Measurements from ENCODE around the gene GATAD1. TPM values are rescaled to one million over a fixed set of nuclear protein-coding genes. Genes with fewer than 3 reads are reported as not detected.
"Not testable (repeated sequence)": the region's sequence is repeated elsewhere in the genome, so short reads cannot be mapped to it uniquely, and the experiment has no call there.

Gene GATAD1
- total RNA-seq, 1 donor, result 23.3 TPM

DNA sequence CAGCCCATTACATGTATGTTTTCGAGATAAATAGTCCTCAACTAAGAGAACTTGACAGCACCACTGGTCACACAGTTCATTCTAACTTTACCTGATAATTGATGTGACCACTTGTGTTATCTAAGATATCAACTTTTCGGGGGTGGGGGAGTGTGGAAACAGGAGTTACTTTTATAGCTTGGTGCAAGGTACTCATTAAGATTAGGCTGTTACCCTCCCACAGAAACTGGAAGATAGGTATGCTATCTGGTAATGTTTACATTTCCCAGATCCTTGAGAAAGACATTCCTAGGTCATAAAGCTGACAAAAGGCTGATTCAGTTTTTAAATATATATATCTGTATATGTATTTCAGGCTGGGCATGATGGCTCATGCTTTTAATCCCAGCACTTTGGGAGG lies 19.4 kb downstream of the GATAD1 start:
- DNase-seq (ENCODE audit: low read depth), result no peak
- H3K4me3 ChIP-seq (ENCODE audit: low read depth, low read length), result no peak overlapping the region
- TF ChIP-seq, protein P1, sequence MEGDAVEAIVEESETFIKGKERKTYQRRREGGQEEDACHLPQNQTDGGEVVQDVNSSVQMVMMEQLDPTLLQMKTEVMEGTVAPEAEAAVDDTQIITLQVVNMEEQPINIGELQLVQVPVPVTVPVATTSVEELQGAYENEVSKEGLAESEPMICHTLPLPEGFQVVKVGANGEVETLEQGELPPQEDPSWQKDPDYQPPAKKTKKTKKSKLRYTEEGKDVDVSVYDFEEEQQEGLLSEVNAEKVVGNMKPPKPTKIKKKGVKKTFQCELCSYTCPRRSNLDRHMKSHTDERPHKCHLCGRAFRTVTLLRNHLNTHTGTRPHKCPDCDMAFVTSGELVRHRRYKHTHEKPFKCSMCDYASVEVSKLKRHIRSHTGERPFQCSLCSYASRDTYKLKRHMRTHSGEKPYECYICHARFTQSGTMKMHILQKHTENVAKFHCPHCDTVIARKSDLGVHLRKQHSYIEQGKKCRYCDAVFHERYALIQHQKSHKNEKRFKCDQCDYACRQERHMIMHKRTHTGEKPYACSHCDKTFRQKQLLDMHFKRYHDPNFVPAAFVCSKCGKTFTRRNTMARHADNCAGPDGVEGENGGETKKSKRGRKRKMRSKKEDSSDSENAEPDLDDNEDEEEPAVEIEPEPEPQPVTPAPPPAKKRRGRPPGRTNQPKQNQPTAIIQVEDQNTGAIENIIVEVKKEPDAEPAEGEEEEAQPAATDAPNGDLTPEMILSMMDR (IDR thresholded peaks at IDR 0.05; ENCODE audit: insufficient read depth, low read depth, low read length), result no peak

DNA sequence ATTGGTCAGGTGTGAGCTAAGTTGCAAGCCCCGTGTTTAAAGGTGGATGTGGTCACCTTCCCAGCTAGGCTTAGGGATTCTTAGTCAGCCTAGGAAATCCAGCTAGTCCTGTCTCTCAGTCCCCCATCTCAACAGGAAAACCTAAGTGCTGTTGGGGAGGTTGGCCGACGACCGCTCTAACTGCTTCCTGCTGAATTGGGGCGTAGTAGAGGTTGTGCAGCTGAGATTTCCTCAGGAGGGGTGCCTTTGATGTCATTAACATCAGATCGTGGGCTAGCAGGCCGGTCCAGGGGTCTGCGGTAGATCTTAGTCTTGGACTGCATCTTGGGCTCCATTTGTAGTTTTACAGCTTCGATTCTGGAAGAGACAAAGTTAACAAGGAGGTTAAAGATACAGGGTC lies 21.3 kb downstream of the GATAD1 start:
- not testable (repeated sequence) for DNase-seq (ENCODE audit: low read depth); H3K4me3 ChIP-seq (ENCODE audit: low read depth, low read length)

DNA sequence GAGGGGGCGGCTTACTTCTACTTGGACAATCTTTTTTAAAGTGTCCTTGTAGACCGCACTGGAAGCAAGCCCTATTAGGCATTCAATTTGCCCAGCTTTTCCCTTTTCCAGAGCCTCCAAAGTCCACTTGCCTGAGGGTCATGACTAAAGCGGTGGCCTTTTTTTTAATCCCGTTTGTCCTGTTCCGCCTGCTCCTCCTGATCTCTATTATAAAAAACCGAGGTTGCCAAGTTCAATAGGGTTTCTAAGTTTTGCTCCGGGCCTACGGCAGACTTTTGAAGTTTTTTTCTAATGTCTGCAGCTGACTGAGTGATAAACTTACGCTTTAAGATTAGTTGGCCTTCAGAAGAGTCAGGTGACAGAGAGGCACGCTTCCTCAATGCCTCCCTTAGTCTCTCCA lies 26.7 kb downstream of the GATAD1 start:
- not testable (repeated sequence) for H3K4me3 ChIP-seq (ENCODE audit: low read depth, low read length); DNase-seq (ENCODE audit: low read depth)

DNA sequence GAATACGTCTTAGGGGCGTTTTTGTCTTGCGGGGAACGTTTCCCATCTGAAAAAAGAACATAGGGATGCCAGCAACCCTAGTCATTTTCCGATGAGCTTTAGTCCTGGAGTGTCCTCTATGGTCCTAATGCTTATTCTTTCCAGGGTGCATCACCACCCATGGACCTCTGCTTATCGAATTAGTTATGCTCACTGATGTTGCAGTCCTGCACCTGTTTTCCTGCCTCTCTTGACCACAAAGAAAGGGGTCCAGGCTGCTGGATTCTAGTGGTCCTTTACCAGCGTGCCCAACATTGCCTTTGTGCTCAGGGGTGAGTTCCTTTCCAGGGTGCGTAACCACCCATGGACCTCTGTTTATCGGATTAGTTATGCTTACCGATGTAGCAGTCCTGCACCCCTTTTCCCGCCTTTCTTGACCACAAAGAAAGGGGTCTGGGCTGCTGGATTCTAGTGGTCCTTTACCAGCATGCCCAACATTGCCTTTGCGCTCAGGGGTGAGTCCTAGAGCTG lies 28.0 kb downstream of the GATAD1 start:
- not testable (repeated sequence) for DNase-seq (ENCODE audit: low read depth)

DNA sequence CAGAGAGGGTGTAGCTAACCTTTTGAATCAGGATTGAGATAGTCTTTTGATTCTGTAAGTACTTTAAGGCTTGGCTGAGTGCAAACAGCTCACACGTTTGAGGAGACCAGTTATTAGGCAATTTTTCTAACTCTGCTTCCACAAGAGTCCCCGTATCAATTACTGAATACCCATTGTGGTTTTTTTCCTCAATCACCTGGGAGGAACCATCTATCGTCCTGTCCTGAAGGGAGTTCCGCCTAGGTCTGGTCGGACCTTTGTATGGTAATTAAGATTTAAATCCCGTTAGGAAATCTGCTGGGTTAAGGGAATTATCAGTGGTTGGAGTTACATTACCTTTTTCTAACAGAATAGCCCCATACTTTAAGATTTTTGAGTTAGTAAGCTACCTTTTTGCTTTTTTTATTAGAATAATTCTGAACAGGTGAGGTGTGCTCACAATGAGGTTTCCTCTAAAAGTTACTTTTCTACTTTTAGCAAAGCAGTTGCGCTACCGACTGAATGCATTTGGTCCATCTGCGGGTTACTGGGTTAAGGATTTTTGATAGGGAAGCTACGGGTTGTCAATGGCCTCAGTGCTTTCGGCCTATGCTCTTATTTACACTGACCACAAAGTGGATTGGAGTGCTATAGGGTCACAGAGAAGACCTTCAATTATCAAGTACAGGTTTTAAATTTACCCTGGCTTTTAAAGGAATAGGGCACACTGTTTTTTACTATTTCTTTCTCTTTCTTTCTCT lies 28.7 kb downstream of the GATAD1 start:
- not testable (repeated sequence) for DNase-seq (ENCODE audit: low read depth); H3K4me3 ChIP-seq (ENCODE audit: low read depth, low read length)

More for the DNA sequence above, 28.0 kb downstream of the GATAD1 start:
- not testable (repeated sequence) for H3K4me3 ChIP-seq (ENCODE audit: low read depth, low read length)

DNA sequence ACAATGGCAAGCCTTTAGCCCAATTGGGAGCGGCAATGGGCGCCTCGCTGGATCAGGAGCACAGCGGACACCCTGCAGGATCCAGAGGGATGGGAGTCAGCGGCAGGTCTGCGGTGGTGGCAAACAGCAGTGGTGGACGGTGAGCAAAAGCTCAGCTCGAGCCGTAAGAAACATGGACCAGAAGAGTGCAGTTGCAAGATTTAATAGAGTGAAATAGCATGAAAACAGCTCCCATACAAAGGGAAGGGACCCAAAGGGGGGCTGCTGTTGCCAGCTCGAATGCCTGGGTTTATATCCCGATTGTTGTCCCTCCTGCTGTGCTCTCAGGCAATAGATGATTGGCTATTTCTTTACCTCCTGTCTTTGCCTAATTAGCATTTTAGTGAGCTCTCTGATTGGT lies 30.4 kb downstream of the GATAD1 start, which contains the start of gene ERVW-1:
ERVW-1 (minus strand) TSS at position 266 of the 400 bp plus-strand sequence. CDS start 7,565 bp downstream, outside the sequence.
- H3K4me3 ChIP-seq (ENCODE audit: low read depth, low read length); DNase-seq (ENCODE audit: low read depth): not testable (repeated sequence)

DNA sequence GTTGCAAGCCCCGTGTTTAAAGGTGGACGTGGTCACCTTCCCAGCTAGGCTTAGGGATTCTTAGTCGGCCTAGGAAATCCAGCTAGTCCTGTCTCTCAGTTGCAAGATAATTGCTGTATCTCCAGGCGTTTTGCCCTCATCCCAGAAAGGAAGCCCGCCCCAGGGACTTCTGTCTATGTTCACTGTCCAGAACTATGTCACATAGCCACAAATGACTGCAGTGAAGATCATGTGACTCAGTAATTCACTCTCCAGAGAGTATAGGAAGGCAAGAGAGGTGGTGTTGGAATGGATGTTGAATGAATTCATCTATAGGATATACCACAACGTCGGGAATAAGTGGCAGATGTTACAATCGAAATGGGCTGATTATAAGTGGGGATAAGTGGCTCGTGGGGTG lies 30.8 kb downstream of the GATAD1 start:
- TF ChIP-seq, protein P1 (IDR thresholded peaks at IDR 0.05; ENCODE audit: insufficient read depth, low read depth, low read length), result no peak
- DNase-seq (ENCODE audit: low read depth), result no peak
- H3K4me3 ChIP-seq (ENCODE audit: low read depth, low read length), result no peak overlapping the region

DNA sequence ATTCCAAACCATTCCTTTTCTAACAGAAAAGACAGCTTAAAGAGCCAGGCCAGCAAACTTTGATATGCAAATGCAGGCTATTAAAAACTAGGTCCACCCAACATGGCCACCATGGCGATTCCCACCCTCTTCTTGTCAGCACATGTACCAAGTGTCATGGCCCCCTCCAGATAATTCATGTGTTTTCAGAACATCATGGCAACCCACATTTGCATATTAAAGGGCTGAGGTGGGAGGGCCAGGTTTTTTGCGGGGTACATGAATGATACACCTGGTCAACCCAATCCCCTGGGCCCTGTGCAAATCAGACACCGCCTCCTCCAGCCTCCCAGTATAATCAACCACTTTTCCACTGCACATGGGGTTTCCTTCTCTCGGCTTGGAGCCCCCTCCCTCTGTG lies 31.4 kb downstream of the GATAD1 start:
- DNase-seq (ENCODE audit: low read depth), result no peak
- no peak overlapping the region for H3K4me3 ChIP-seq (ENCODE audit: low read depth, low read length)
- TF ChIP-seq, protein P1 (IDR thresholded peaks at IDR 0.05; ENCODE audit: insufficient read depth, low read depth, low read length), result no peak

DNA sequence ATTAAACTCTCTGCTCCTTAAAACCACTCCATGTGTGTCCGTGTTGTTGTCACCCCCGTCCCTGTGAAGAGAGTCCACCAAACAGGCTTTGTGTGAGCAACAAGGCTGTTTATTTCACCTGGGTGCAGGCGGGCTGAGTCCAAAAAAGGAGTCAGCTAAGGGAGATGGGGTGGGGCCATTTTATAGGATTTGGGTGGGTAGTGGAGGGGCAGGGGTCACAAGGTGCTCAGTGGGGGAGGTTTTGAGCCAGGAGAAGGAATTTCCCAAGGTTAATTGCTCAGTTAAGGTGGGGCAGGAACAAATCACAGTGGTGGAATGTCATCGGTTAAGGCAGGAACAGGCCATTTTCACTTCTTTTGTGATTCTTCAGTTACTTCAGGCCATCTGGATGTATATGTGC lies 31.9 kb downstream of the GATAD1 start:
- DNase-seq (ENCODE audit: low read depth); H3K4me3 ChIP-seq (ENCODE audit: low read depth, low read length): not testable (repeated sequence)

DNA sequence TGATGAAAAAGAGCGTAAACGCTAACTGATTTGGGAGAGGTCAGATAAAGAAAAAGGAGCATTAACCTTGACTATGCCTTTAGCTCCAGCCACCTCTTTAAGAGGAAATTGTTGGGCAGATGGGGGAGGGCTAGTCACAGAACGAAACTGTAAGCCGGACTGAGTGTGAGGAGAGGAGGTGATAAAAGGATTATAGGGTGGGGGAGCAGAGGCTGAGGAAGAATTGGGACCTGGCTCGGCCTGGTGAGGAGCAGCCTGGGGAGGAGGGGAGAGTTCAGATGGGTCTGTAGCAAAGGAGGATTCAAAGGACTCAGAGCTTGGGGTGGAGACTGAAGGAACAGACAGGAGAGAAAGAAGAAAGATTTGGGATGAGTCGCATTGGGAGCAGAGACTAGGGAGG lies 36.3 kb downstream of the GATAD1 start:
- DNase-seq (ENCODE audit: low read depth); H3K4me3 ChIP-seq (ENCODE audit: low read depth, low read length): not testable (repeated sequence)

DNA sequence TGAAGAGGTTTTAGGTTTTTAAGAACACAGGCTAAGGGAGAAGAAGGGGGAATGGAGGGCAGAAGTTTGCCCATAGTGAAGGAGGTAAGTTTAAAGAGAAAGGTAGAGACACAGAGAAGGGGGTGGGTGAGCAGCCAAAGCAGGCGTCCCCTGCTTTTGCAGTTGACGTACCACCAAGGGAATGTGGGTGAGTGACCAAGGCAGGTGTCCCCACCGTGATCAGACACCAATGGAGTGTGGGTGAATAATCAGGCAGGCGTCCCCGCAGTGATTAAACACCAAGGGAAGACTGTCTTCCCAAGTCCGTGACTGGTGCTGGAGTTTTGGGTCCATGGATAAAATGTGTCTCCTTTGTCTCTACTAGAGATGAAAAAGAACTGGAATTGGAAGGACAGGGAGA lies 36.9 kb downstream of the GATAD1 start:
- H3K4me3 ChIP-seq (ENCODE audit: low read depth, low read length); DNase-seq (ENCODE audit: low read depth): not testable (repeated sequence)

Data from fibroblast of villous mesenchyme (primary cell).